C4-2B (cell line): ENCODE data around the gene HOXB1.

Experiments
- H3K27ac ChIP-seq: fragments of 450-650 bp; 2 replicates; pipeline ENCODE4 v1.5.1; 2017
- ZFX ChIP-seq: fragments of 450-650 bp; IDR thresholded peaks from 2 replicates; pipeline ENCODE4 v1.6.1; 2017
- TF ChIP-seq, protein P1 (sequence below): fragments of 450-650 bp; conservative IDR thresholded peaks from 2 replicates; pipeline ENCODE4 v1.5.1; 2017; ENCODE audit warnings: mild to moderate bottlenecking

The HOXB1 gene

DNA sequence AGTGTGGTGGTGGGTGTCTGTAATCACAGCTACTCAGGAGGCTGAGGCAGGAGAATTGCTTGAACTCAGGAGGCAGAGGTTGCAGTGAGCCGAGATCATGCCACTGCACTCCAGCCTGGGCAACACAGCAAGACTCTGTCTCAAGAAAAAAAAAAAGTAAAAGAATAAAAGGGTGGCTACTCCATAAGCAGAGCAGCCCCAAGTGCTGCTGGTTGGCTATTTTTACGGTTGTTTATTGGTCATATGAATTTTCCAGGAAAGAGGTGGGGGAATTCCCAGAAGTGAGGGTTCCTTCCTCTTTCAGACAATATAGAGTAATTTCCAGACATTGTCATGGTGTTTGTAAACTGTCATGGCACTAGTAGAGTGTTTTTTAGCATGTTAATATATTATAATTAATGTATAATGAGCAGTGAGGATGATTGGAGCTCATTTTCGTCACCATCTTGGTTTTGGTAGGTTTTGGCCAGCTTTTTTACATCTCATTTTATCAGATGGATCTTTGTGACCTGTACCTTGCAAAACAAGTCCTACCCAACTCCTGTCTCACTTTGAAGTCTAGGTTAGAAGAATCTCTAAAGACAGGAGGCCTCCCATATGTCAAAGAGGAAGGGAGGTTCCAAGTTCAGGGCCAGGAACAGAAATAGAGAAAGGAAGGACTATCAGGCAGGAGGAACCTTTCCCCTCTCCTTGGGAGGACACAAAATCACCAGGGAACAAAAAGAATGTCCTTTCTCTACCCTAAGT is 39.1 kb downstream of the HOXB1 start:
- no peak overlapping the region for H3K27ac ChIP-seq
- TF ChIP-seq, protein P1, sequence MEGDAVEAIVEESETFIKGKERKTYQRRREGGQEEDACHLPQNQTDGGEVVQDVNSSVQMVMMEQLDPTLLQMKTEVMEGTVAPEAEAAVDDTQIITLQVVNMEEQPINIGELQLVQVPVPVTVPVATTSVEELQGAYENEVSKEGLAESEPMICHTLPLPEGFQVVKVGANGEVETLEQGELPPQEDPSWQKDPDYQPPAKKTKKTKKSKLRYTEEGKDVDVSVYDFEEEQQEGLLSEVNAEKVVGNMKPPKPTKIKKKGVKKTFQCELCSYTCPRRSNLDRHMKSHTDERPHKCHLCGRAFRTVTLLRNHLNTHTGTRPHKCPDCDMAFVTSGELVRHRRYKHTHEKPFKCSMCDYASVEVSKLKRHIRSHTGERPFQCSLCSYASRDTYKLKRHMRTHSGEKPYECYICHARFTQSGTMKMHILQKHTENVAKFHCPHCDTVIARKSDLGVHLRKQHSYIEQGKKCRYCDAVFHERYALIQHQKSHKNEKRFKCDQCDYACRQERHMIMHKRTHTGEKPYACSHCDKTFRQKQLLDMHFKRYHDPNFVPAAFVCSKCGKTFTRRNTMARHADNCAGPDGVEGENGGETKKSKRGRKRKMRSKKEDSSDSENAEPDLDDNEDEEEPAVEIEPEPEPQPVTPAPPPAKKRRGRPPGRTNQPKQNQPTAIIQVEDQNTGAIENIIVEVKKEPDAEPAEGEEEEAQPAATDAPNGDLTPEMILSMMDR, result no peak
- no peak for TF ChIP-seq ZFX

DNA sequence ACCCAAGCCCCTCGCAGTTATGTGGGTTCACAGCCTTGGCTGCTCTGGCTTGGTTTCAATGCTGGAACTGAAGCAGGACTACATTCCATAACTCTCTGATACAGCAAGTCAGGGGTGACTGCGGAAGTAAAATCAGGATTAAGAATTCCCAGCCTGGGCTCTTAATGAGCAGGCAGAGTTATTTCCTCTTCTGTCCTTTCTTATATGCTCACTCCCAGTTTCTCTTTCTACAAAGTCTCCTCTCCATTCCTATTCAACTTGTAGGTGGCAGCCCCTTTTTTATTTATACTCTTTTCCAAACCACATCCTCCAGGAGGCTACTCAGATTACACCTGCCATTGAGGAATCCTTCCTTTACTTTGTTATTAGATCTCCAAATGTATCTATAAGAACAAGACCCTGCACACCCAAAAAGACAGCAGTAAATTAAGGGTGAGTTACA is 40.3 kb downstream of the HOXB1 start:
- no peak overlapping the region for H3K27ac ChIP-seq
- TF ChIP-seq, protein P1, result no peak
- no peak for TF ChIP-seq ZFX

GRCh38 chr17:48489781-48490180 is 41.0 kb downstream of the HOXB1 start:
- TF ChIP-seq, protein P1, result no peak
- no peak for TF ChIP-seq ZFX
- H3K27ac ChIP-seq, result no peak overlapping the region

DNA sequence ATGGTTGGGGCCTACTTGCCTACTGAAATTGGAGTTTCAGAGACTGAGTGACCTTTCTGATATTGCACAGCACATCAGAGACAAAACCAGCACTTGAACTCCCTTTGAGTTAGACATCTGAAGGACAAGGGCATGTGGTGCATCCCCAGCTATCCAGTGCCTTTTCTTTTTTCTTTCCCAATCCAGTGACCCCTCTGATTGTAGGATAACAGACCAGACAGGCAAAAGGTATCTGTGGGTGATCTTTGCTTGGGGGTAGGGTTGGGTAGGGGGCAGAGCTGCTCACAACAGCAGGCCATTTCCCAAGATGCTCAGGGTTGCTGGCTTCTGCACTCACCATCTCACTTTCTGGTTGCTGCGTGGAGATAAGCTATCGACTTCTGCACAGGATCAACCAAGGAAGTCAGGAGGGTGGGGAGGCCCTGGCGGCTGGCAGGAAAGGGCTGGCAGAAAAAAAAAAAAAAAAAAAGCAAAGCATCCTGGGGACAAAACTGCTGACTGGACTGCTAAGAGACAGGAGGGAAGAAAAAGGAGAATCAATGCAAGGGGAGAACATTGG is 42.2 kb downstream of the HOXB1 start:
- no peak overlapping the region for H3K27ac ChIP-seq
- TF ChIP-seq, protein P1, result no peak

GRCh38 chr17:48487221-48487620 is 43.6 kb downstream of the HOXB1 start:
- TF ChIP-seq, protein P1, result no peak
- no peak for TF ChIP-seq ZFX

GRCh38 chr17:48486557-48486956 is 44.3 kb downstream of the HOXB1 start:
- TF ChIP-seq ZFX, result no peak
- TF ChIP-seq, protein P1, result no peak
- no peak overlapping the region for H3K27ac ChIP-seq

More at GRCh38 chr17:48487221-48487620, 43.6 kb downstream of the HOXB1 start:
- H3K27ac ChIP-seq, result no peak overlapping the region

- no peak overlapping the region for H3K27ac ChIP-seq
- TF ChIP-seq ZFX, result no peak
- TF ChIP-seq, protein P1, result no peak
These were observed 46.0 kb downstream of the HOXB1 start for GRCh38 chr17:48484850-48485249.
